Panc1 (cell line): ENCODE measurements around the gene CEP85L. TPM values are rescaled to one million over a fixed set of nuclear protein-coding genes. Genes with fewer than 3 reads are reported as not detected.

Source experiments
- ATAC-seq: fragments of 200-7000 bp; cut with Tn5 transposase; 2 replicates; pipeline ENCODE4 v1.9.1; 2020; ENCODE audit warnings: mild to moderate bottlenecking, moderate library complexity
- BruUV-seq: library from RNA; stranded (reverse); fragments of 400-500 nt; replicated peaks from 2 replicates; lab custom pipeline; 2021; lab: Mats Ljungman, UMichigan
- CTCF ChIA-PET: fragments of 300-600 bp; sonication (Branson Sonifier 250); formaldehyde crosslinking; loops from one replicate; lab custom pipeline; 2022; ENCODE audit warnings: antibody characterized with exemption; lab: Charles Lee
- POLR2A ChIA-PET: fragments of 300-600 bp; sonication (Branson Sonifier 250); formaldehyde crosslinking; loops from one replicate; lab custom pipeline; 2022; ENCODE audit warnings: antibody characterized with exemption; lab: Charles Lee
- DNase-seq: peaks from one replicate; pipeline ENCODE4 v3.0.0-alpha.2; 2010; ENCODE audit warnings: low read depth, low spot score
- H3K27ac ChIP-seq: 2 replicates; pipeline ENCODE4 v1.5.1; 2011; ENCODE audit warnings: mild to moderate bottlenecking, low read length, inconsistent platforms
- H3K27me3 ChIP-seq: fragments of 200-500 bp; sonication (Bioruptor generic); 2 replicates; pipeline ENCODE4 v1.6.0; 2014; ENCODE audit warnings: low read length, inconsistent platforms; ENCODE audit not compliant: control insufficient read depth, insufficient read depth
- H3K36me3 ChIP-seq: fragments of 200-500 bp; sonication (Bioruptor generic); 2 replicates; pipeline ENCODE4 v1.5.1; 2014; ENCODE audit warnings: inconsistent platforms, mild to moderate bottlenecking, low read length, moderate library complexity; ENCODE audit not compliant: control insufficient read depth, insufficient read depth
- H3K4me1 ChIP-seq: 2 replicates; pipeline ENCODE4 v1.5.1; 2011; ENCODE audit warnings: inconsistent platforms, mild to moderate bottlenecking, low read length, moderate library complexity; ENCODE audit not compliant: control insufficient read depth, insufficient read depth
- H3K4me3 ChIP-seq, 2 experiments: 2 replicates each; pipeline ENCODE4 v1.5.1; 2011 to 2012; ENCODE audit warnings: low read depth in 2 of 2, low read length in 2 of 2, mild to moderate bottlenecking in 2 of 2, inconsistent platforms in 1 of 2, moderate library complexity in 1 of 2
- H3K9me3 ChIP-seq: fragments of 200-500 bp; sonication (Bioruptor generic); 2 replicates; pipeline ENCODE4 v1.5.1; 2014; ENCODE audit warnings: low read depth, mild to moderate bottlenecking, inconsistent platforms, low read length, moderate library complexity; ENCODE audit not compliant: control insufficient read depth, insufficient read depth
- POLR2AphosphoS5 ChIP-seq: IDR thresholded peaks from 2 replicates; pipeline ENCODE4 v1.6.1; 2012; ENCODE audit warnings: mild to moderate bottlenecking, low read depth, low read length, moderate library complexity
- SIN3A ChIP-seq: IDR thresholded peaks from 2 replicates; pipeline ENCODE4 v1.6.1; 2012; ENCODE audit warnings: low read depth, mild to moderate bottlenecking, low read length, moderate library complexity, borderline replicate concordance; ENCODE audit not compliant: insufficient read depth
- TCF7L2 ChIP-seq: IDR thresholded peaks from 2 replicates; pipeline ENCODE4 v1.6.1; 2011; ENCODE audit warnings: mild to moderate bottlenecking, low read depth, low read length, inconsistent platforms
- in situ Hi-C: cut with HindIII; loops from 2 replicates; pipeline ENCODE4 v1.10.0; 2016; ENCODE audit warnings: low sequenced_read_pairs, low pct_unique_long_range_greater_than_20kb
- intact Hi-C: fragments of 100-400 bp; cut with micrococcal nuclease; formaldehyde crosslinking; loops from one replicate; pipeline ENCODE4 v1.10.0; 2022; ENCODE audit not compliant: unreplicated experiment
- total RNA-seq: library from RNA; stranded (reverse); gene quantifications from one replicate; pipeline ENCODE4 v1.2.1, GENCODE V29; 2021; ENCODE audit not compliant: unreplicated experiment
- TF ChIP-seq, protein P1 (sequence below), 2 experiments: IDR thresholded peaks; 2 replicates each; pipeline ENCODE4 v1.6.1; 2011 to 2012; ENCODE audit warnings: low read depth in 2 of 2, control low read depth in 1 of 2, low read length in 1 of 2, mild to moderate bottlenecking in 1 of 2, moderate library complexity in 1 of 2; ENCODE audit not compliant: insufficient read depth in 1 of 2
- TF ChIP-seq, protein P2 (sequence below): fragments of 450-650 bp; IDR thresholded peaks from 2 replicates; pipeline ENCODE4 v1.5.1; 2017; ENCODE audit warnings: mild to moderate bottlenecking

Gene CEP85L
- total RNA-seq, 1 experiment from 2014 or later = 6.7 TPM

GRCh38 chr6:118581489-118581959 is 69.9 kb downstream of the CEP85L start:
- Histone ChIP-seq H3K4me1 (no peaks in the 10 kb centered on the region), H3K9me3 (peaks cover 24% of the 10 kb centered on the region; the same call in 1 of the 2 replicates), H3K27ac (no peak overlapping the region), H3K27me3 (no peaks in the 10 kb centered on the region), H3K4me3 (no peak overlapping the region), H3K36me3 (no peaks in the 10 kb centered on the region)
- DNase-seq (no peak), ATAC-seq (no peak; the same call in 1 of the 2 replicates)
- intact Hi-C loops = no loop called here
- in situ Hi-C loops = no loop called here
- no TSS peak for BruUV-seq
- TF ChIP-seq, protein P1, sequence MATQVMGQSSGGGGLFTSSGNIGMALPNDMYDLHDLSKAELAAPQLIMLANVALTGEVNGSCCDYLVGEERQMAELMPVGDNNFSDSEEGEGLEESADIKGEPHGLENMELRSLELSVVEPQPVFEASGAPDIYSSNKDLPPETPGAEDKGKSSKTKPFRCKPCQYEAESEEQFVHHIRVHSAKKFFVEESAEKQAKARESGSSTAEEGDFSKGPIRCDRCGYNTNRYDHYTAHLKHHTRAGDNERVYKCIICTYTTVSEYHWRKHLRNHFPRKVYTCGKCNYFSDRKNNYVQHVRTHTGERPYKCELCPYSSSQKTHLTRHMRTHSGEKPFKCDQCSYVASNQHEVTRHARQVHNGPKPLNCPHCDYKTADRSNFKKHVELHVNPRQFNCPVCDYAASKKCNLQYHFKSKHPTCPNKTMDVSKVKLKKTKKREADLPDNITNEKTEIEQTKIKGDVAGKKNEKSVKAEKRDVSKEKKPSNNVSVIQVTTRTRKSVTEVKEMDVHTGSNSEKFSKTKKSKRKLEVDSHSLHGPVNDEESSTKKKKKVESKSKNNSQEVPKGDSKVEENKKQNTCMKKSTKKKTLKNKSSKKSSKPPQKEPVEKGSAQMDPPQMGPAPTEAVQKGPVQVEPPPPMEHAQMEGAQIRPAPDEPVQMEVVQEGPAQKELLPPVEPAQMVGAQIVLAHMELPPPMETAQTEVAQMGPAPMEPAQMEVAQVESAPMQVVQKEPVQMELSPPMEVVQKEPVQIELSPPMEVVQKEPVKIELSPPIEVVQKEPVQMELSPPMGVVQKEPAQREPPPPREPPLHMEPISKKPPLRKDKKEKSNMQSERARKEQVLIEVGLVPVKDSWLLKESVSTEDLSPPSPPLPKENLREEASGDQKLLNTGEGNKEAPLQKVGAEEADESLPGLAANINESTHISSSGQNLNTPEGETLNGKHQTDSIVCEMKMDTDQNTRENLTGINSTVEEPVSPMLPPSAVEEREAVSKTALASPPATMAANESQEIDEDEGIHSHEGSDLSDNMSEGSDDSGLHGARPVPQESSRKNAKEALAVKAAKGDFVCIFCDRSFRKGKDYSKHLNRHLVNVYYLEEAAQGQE (IDR thresholded peaks at IDR 0.05; ENCODE audit: insufficient read depth in 1 of 2, low read depth in 2 of 2, low read length in 1 of 2) = no peak
- no peak for TF ChIP-seq TCF7L2
- TF ChIP-seq, protein P2, sequence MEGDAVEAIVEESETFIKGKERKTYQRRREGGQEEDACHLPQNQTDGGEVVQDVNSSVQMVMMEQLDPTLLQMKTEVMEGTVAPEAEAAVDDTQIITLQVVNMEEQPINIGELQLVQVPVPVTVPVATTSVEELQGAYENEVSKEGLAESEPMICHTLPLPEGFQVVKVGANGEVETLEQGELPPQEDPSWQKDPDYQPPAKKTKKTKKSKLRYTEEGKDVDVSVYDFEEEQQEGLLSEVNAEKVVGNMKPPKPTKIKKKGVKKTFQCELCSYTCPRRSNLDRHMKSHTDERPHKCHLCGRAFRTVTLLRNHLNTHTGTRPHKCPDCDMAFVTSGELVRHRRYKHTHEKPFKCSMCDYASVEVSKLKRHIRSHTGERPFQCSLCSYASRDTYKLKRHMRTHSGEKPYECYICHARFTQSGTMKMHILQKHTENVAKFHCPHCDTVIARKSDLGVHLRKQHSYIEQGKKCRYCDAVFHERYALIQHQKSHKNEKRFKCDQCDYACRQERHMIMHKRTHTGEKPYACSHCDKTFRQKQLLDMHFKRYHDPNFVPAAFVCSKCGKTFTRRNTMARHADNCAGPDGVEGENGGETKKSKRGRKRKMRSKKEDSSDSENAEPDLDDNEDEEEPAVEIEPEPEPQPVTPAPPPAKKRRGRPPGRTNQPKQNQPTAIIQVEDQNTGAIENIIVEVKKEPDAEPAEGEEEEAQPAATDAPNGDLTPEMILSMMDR = no peak
- no peak for TF ChIP-seq POLR2AphosphoS5
- TF ChIP-seq SIN3A = no peak
- ChIA-PET CTCF (no interaction called here), POLR2A (no interaction called here)

DNA sequence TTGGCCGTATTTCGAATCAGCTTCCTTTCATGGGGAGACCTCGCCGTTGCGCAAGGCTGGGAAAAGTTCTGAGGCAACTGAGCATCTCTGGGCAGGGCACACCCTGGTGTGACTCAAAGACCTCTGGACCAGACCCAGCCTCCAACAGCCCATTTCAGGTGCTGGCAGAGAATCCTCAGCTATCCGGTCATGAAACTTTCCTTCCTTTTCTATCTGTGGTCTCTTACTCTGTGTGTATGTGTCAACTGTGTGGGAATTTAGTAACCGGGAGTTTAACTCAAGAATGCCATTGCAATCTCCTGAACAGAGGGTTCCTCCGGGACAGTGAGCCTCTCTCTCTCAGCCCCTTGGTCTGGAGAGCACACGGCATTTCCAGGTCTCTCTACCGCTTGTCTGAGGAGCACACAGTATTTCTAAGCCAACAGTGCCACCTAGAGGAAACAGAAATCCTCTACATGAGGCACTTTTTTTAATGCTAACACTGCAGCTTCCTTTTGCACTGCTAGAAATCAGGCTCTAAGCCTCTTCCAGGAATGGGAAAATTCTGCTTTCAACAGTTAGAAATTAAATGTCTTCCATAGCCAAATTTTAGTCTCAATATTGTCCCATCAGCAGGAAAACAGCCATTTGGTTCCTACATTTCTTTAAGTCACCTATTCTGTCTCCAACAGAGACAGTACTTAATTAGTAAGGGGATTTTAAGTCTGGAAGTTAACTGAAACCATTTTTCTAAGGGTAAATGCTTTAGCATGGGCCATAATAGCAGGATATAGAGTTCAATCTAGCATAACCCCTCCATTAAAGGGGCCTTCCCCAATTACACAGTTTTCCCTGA is 70.6 kb downstream of the CEP85L start:
- intact Hi-C loops (no loop called here), in situ Hi-C loops (no loop called here)
- TF ChIP-seq TCF7L2 (no peak), SIN3A (no peak)
- TF ChIP-seq, protein P2 = peak; percentile 73
- BruUV-seq = no TSS peak
- ChIA-PET CTCF (interaction anchor here (0.7 kb wide), 1 partner anchor 975 kb away, joined by 3 read pairs; no protein-coding TSS in a partner anchor), POLR2A (no interaction called here)
- Histone ChIP-seq H3K27ac (no peak overlapping the region), H3K36me3 (no peaks in the 10 kb centered on the region), H3K27me3 (no peaks in the 10 kb centered on the region), H3K4me3 (no peak overlapping the region), H3K4me1 (no peaks in the 10 kb centered on the region), H3K9me3 (peaks cover 24% of the 10 kb centered on the region; the same call in 1 of the 2 replicates)
- ATAC-seq (peak; percentile 90), DNase-seq (peak; percentile 17)
